ENCODE measurements around the gene SCN3B.

DNA sequence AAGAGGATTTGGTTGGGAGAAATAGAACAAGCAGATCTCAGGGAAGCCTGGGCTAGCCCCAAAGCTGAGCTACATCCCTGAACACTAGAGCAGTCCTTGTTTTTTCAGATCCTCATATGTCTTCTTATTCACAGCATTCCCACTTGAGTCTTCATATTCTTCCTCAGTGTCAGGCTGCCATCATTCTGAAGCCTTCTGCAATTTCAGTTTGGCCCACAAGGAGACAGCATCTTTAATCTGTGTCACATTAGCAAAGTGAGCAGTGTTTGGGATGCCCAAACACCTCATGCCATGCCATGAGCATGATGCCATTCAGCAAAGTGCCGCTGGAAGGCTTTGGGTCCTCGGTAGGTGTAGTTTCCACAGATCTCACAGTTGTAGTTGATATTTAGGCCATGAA is 56.6 kb downstream of the SCN3B start:
- no peak for TF ChIP-seq POLR2A (IDR thresholded peaks at IDR 0.05; ENCODE audit: low read length)
- TF ChIP-seq GATA1 (IDR thresholded peaks at IDR 0.05; ENCODE audit: low read depth, low read length) = no peak

Data from erythroblast (primary cell).